ENCODE results near the gene ROBO1. TPM values are rescaled to one million over a fixed set of nuclear protein-coding genes. Genes with fewer than 3 reads are reported as not detected.

Gene ROBO1
- total RNA-seq, 1 donor from 2014 or later: 19.4 TPM

DNA sequence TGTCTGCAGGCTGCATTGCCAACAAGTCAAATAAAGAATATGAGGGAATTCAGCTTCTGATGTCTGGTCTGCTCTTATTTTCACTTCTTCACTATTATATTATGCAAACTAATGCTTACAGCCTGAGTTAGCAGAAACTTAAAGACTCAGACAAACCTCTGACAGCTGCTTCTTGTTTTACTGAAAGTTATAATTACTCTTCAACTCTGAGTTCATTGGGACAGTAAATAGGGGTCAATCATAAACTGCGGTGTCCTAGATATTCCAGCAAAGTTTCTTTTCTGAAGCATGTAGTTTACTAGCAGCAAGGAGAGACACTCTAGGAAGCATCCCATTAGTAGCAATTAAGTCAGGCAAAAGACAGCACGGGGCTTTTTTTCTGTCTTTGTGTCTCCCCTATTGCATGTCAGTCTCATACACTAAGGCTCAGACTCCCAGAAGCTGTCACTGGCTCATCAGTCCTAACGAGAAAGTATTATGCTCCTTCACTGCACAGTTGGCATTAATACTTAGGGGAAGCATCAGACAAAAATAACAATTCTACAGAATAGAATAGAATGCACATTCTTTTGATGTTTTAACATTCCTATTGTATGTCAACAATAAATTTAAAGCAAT, 1060.8 kb downstream of the ROBO1 start:
- TF ChIP-seq, protein P1, sequence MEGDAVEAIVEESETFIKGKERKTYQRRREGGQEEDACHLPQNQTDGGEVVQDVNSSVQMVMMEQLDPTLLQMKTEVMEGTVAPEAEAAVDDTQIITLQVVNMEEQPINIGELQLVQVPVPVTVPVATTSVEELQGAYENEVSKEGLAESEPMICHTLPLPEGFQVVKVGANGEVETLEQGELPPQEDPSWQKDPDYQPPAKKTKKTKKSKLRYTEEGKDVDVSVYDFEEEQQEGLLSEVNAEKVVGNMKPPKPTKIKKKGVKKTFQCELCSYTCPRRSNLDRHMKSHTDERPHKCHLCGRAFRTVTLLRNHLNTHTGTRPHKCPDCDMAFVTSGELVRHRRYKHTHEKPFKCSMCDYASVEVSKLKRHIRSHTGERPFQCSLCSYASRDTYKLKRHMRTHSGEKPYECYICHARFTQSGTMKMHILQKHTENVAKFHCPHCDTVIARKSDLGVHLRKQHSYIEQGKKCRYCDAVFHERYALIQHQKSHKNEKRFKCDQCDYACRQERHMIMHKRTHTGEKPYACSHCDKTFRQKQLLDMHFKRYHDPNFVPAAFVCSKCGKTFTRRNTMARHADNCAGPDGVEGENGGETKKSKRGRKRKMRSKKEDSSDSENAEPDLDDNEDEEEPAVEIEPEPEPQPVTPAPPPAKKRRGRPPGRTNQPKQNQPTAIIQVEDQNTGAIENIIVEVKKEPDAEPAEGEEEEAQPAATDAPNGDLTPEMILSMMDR (conservative IDR thresholded peaks at IDR 0.05; ENCODE audit: low read depth, low read length): no peak
- DNase-seq (ENCODE audit: low read depth): no peak
- H3K4me3 ChIP-seq (ENCODE audit: low read depth, low read length): no peak overlapping the region

DNA sequence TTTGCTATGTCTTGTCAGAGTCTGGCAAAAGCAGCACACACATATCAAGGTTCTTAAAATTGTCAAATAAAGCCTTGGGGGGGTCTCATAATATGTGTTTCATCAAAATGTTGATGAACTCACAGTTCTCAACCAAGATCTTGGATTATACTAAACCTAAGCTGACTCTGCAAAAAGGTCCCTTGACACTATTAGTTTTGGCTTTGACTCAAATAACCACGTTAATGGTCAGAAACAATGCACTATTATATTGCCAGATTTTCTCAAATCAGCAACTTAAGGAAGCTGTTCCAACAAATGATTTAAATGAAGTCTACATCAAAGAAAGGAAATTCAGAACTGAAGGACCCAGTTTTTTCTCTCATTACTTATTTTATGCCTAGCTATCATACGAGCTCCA, 1063.9 kb downstream of the ROBO1 start:
- TF ChIP-seq, protein P1 (conservative IDR thresholded peaks at IDR 0.05; ENCODE audit: low read depth, low read length): no peak
- H3K4me3 ChIP-seq (ENCODE audit: low read depth, low read length): no peak overlapping the region
- DNase-seq (ENCODE audit: low read depth): no peak

DNA sequence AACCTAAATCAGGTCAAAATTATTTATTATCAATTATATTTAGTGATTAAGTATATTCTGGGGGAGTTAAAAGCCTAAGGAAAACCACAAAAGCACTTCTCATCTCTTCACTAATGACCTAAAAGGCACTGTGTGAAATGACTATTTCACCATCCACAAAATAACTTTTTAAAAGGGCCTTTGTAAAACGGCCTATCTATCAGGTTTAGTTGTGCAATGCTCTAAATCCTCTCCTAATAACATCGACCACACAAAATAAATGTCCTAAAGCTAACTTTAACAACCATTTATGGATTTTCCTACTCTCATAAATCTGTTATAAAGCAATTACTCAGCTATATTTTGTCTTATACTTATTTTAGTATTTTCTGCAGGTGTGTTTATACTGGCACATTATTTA, 1066.3 kb downstream of the ROBO1 start:
- DNase-seq (ENCODE audit: low read depth): no peak
- no peak overlapping the region for H3K4me3 ChIP-seq (ENCODE audit: low read depth, low read length)
- TF ChIP-seq, protein P1 (conservative IDR thresholded peaks at IDR 0.05; ENCODE audit: low read depth, low read length): no peak

DNA sequence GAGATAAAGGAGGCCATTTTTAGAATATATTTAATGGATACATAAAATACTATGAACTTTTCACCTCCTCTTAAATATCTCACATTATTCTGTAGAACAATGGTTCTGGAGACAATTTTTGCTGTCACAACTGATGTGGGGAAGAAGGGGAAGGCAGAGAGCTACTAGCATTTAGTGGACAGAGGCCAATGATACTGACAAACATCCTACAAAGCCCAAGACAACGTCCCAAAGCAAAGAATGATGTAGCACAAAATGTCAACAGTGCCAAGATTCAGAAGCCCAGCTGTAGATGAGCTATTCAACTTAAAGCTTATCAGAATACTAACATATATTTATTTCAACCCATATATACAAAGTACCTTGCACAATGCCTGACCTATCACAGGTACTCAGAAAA, 1069.4 kb downstream of the ROBO1 start:
- no peak for DNase-seq (ENCODE audit: low read depth)
- TF ChIP-seq, protein P1 (conservative IDR thresholded peaks at IDR 0.05; ENCODE audit: low read depth, low read length): no peak
- H3K4me3 ChIP-seq (ENCODE audit: low read depth, low read length): no peak overlapping the region

DNA sequence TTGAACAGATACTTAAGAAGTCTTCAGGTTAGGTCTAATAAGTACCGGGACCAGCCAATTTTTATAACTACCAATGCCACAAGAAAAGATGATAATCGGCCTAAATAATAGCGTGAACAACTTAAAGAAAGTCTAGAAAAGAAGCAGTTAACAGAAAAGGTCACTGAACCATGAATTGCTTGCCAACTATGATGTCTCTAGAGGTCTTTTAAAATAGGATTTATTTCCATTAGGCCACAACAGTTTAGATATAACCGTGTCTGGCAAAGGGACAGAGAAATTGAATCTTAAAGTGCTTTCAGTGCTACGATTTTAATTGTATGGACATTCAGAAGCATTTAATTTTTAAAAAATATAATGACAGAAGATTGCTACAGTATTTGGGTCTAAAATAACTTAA, 1070.4 kb downstream of the ROBO1 start:
- TF ChIP-seq, protein P1 (conservative IDR thresholded peaks at IDR 0.05; ENCODE audit: low read depth, low read length): no peak
- DNase-seq (ENCODE audit: low read depth): no peak
- H3K4me3 ChIP-seq (ENCODE audit: low read depth, low read length): no peak overlapping the region

DNA sequence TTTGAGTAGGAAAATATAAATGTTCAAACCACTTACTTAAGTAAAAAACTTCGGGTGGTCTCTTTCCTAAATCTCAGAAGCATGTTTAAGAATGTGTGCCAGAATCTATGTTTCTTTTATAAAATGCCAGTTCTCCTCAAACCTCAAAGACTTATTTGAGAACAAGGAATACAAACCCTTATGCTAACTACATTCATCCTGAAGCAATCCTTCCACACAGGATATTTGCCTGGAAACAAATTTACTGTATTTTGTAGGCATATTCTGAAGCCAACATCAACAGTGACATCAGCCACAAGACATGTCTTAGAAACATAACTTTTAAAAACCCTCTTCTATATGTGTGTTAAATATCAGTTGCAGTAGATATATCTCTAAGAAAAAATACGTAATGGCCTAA, 1077.0 kb downstream of the ROBO1 start:
- no peak for DNase-seq (ENCODE audit: low read depth)
- TF ChIP-seq, protein P1 (conservative IDR thresholded peaks at IDR 0.05; ENCODE audit: low read depth, low read length): no peak
- H3K4me3 ChIP-seq (ENCODE audit: low read depth, low read length): no peak overlapping the region

DNA sequence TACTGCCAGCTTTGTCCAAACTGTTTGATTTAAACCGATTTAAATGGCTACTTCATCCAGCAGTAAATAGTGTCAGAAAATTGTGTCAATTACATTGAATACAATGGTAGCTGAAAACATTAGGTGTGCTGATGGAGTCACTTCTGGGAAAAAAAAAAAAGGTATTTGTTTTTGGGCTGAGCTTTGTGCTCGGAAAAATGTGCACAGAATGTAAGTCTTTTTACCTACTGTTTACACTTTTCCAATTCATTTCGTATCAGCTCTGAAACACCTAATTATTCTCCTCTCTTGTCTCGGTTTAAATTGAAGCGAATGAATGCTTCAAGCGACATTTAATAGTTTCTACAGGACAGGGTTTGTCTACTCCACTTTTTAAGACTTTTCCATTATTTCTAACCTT, 1078.4 kb downstream of the ROBO1 start:
- TF ChIP-seq, protein P1 (conservative IDR thresholded peaks at IDR 0.05; ENCODE audit: low read depth, low read length): no peak
- H3K4me3 ChIP-seq (ENCODE audit: low read depth, low read length): no peak overlapping the region
- DNase-seq (ENCODE audit: low read depth): no peak

Data from epithelial cell of proximal tubule (primary cell).